Motor neuron (in vitro differentiated cells): ENCODE data around the gene ARSG. TPM values are rescaled to one million over a fixed set of nuclear protein-coding genes. Genes with fewer than 3 reads are reported as not detected.
A peak's percentile ranks its signal among the peaks of the same experiment; 100 is the strongest.

Experiments
- ATAC-seq, 8 experiments: fragments of 200-7000 bp; cut with Tn5 transposase; replicated peaks in 6 of 8; 2 replicates each; pipeline ENCODE4 v1.8.0; 2021; ENCODE audit warnings: mild to moderate bottlenecking in 8 of 8, moderate library complexity in 8 of 8
- H3K27ac ChIP-seq, 2 donors: fragments of 250-450 bp; sonication (Bioruptor Pico); 2 replicates each; pipeline ENCODE4 v1.9.0; 2021; ENCODE audit warnings: antibody characterized with exemption in 2 of 2, mild to moderate bottlenecking in 2 of 2, moderate library complexity in 1 of 2
- H3K4me1 ChIP-seq, 2 donors: fragments of 250-450 bp; sonication (Bioruptor Pico); replicated peaks in 1 of 2; 2 replicates each; pipeline ENCODE4 v1.6.1; 2021; ENCODE audit warnings: antibody characterized with exemption in 2 of 2, mild to moderate bottlenecking in 2 of 2, moderate library complexity in 1 of 2
- H3K4me3 ChIP-seq, 5 donors: fragments of 250-450 bp; sonication (Bioruptor Pico); 2 replicates each; pipeline ENCODE4 v1.9.0; 2021; ENCODE audit warnings: antibody characterized with exemption in 5 of 5, mild to moderate bottlenecking in 5 of 5, moderate library complexity in 4 of 5
- WGBS, 10 experiments: fragments of 450-650 bp; shearing (Covaris generic); methylation state at CpG; one replicate each; pipeline ENCODE4 v1.0.0; 2022; 5-methylcytosine and 5-hydroxymethylcytosine counted together
- in situ Hi-C, 9 experiments: fragments of 400-800 bp; cut with MboI; loops; one replicate each; pipeline ENCODE4 v1.15.0; 2021; ENCODE audit warnings: low sequenced_read_pairs in 9 of 9, low pct_unique_long_range_greater_than_20kb in 2 of 9; ENCODE audit not compliant: unreplicated experiment in 9 of 9
- total RNA-seq, 8 experiments: library from RNA; unstranded; fragments of 300-600 nt; gene quantifications; 2 replicates each; pipeline versions ENCODE4 v1.2.3 to v1.2.4, GENCODE V29; 2022

ARSG gene
- total RNA-seq, 8 experiments from 2014 or later = 6.9 to 36.5 (median 12.6) TPM

DNA sequence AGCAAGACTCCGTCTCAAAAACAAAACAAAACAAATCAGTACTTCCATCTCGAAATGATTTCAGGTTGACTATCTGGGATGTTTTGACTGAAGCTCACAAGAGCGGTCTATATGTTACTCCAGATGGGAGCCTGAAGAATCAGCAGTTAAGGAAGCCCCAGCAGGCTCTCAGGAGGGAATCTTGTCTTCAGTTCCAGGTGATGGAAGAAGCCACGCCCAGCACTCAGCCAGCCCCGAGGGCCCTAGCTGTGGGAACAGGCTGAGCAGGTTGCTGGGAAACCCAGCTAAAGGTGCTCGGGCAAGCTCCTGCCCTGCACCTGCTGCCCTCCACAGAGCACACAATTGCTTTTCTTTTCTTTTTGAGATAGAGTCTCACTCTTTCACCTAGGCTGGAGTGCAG, 133.6 kb downstream of the ARSG start:
- ATAC-seq = no peak
- no peak overlapping the region for H3K4me3 ChIP-seq
- no peaks in the 10 kb centered on the region for H3K4me1 ChIP-seq
- in situ Hi-C loops = loop anchor here in 4 of 9 experiments (25.0 kb wide), 2 partner anchors 138 to 163 kb away; partner anchors contain the start of genes ARSG (in 1 of the 4) and SLC16A6 (in 1 of the 4)
- H3K27ac ChIP-seq = no peak overlapping the region
- WGBS, 10 experiments = 40 to 100% (median 92%) methylated on average over 1 to 4 of the region's 6 CpGs; no CpG with 5 or more reads in 4 of the 10 experiments

DNA sequence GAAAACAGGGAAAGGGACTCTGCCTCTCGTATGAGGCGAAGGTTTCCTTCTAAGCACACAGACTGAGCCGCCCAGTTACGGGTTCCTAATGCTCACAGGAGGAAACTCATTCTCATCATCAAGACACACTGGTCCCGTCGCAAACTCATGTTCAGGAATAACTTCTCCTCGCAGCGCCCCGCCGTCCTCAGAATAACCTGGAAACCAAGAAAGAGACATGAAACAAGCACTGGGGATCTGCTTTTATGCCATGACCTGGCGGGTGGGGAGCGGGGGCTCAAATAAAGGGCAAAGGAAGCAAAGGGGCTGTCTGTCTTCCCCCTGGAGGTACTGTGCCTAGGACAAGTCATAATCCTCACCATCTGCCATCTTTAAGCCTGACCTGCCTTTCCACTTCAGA, 134.7 kb downstream of the ARSG start:
- 83 to 100% (median 89%) methylated on average over 4 to 9 of the region's 12 CpGs; no CpG with 5 or more reads in 1 of the 10 experiments for WGBS, 10 experiments
- no peak for ATAC-seq
- no peaks in the 10 kb centered on the region for H3K4me1 ChIP-seq
- no peak overlapping the region for H3K27ac ChIP-seq
- no peak overlapping the region for H3K4me3 ChIP-seq
- in situ Hi-C loops = loop anchor here in 4 of 9 experiments (25.0 kb wide), 2 partner anchors 139 to 164 kb away; partner anchors contain the start of genes ARSG (in 1 of the 4) and SLC16A6 (in 1 of the 4)

DNA sequence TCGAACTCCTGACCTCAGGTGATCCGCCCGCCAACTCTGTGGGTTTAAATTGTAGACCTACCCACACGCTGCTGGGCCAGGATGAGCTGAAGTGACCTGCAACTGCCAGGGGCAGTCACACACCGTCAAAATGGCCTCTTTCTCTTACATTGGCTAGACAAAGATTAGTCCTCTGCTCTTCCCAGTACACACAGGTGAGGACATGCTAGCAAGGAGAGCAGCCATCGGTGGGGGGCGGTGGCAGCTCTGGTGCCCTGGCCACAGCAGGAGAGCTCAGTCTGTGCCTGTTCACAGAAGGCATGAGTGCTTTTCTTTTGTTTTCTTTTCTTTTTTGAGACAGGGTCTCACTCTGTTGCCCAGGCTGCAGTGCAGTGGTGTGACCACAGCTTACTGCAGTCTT, 136.3 kb downstream of the ARSG start:
- no peak overlapping the region for H3K4me3 ChIP-seq
- no peaks in the 10 kb centered on the region for H3K4me1 ChIP-seq
- in situ Hi-C loops = loop anchor here in 4 of 9 experiments (25.0 kb wide), 2 partner anchors 140 to 165 kb away; partner anchors contain the start of genes ARSG (in 1 of the 4) and SLC16A6 (in 1 of the 4)
- no peak overlapping the region for H3K27ac ChIP-seq
- no peak for ATAC-seq
- 88 to 100% (median 100%) methylated on average over 1 to 2 of the region's 7 CpGs; no CpG with 5 or more reads in 5 of the 10 experiments for WGBS, 10 experiments

DNA sequence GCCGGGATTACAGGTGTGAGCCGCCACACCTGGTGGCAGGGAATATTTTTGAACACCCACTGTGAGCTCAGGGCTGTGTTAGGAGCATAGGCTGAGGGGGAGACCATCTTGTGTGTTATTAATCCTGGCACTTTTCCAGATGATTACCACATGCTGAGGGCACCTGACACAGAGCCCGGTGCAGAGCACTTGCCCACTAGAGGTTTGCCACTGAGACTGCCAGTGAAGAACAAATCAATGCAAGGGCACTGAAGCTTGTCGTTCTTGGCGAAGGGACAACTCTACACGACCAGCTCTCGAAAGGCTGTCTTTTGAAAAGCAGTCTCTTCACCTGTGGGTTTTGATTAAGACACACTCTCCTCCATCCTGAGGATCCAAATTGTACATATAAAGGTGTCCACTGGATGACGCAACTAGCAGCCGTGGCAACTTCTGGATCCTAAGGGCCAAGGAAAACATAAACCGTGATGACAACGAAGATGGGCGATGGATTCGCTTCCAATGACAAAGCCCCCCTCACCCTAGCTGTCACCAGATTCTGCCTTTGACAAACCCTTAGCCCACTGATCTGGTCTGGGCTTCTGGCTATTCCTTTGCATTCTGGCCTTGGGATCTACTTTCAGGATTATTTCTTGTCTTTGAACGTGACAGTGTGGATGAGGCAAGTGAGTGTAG, 137.3 kb downstream of the ARSG start:
- Histone ChIP-seq H3K4me3 (no peak overlapping the region), H3K4me1 (no peaks in the 10 kb centered on the region), H3K27ac (no peak overlapping the region)
- no peak for ATAC-seq
- in situ Hi-C loops = loop anchor here in 4 of 9 experiments (25.0 kb wide), 2 partner anchors 141 to 166 kb away; partner anchors contain the start of genes ARSG (in 1 of the 4) and SLC16A6 (in 1 of the 4)
- 80 to 100% (median 93%) methylated on average over 1 to 11 of the region's 14 CpGs; no CpG with 5 or more reads in 1 of the 10 experiments for WGBS, 10 experiments

DNA sequence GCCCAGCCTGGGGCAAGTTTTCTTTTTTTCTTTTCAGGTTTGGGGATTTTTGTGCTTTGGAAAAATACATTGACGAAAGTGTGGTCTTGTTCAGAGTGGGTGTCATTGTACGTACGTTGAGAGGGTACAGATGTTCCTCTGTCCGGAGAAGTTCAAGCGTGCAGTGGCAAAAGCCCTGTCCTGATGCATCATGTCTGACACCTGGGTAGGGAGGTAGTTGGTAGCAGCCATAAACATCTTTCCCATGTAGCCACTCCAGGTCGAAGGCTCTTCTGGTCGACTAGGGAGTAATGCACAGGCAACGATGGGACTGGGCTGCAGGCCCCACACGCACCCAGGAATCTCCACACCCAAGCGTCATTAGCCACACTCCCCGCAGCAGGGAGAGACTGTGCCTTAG, 138.6 kb downstream of the ARSG start:
- 92 to 97% (median 94%) methylated on average over 3 to 7 of the region's 11 CpGs; no CpG with 5 or more reads in 3 of the 10 experiments for WGBS, 10 experiments
- Histone ChIP-seq H3K27ac (no peak overlapping the region), H3K4me1 (no peaks in the 10 kb centered on the region), H3K4me3 (no peak overlapping the region)
- in situ Hi-C loops = loop anchor here in 5 of 9 experiments (10.0 to 25.0 kb wide), 3 partner anchors 143 to 168 kb away; partner anchors contain the start of genes ARSG (in 1 of the 5) and SLC16A6 (in 1 of the 5)
- ATAC-seq = no peak

DNA sequence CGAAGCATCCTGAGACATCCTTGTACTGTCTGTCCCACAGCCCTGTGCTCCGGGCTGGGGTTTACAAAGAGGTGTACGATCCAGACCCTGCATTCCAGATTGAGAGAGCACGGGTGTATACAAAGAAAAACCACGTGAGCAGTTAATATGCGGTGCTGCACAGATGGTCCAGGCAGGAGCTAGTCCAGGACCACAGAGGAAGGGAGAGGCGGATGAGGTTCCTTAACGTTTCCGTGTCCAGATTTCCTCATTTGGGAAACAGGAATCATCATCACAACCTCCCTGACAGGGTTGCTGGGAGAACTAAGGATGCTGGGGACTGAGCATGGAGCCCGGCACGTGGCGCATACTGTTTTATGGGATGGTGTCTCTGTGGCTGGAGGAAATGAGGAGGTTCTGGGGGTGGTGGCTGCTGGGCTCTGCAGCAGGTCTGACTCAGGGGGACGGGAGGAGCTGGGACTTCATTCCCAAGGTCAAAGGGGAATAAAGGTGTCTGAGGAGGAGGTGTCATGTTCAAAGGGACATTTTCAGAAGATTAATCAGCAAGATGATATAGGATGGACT, 139.8 kb downstream of the ARSG start:
- ATAC-seq = no peak
- in situ Hi-C loops = loop anchor here in 5 of 9 experiments (10.0 to 25.0 kb wide), 3 partner anchors 144 to 169 kb away; partner anchors contain the start of genes ARSG (in 1 of the 5) and SLC16A6 (in 1 of the 5)
- Histone ChIP-seq H3K4me3 (no peak overlapping the region), H3K4me1 (no peaks in the 10 kb centered on the region), H3K27ac (no peak overlapping the region)
- 40 to 100% (median 76%) methylated on average over 1 to 8 of the region's 13 CpGs; no CpG with 5 or more reads in 6 of the 10 experiments for WGBS, 10 experiments

DNA sequence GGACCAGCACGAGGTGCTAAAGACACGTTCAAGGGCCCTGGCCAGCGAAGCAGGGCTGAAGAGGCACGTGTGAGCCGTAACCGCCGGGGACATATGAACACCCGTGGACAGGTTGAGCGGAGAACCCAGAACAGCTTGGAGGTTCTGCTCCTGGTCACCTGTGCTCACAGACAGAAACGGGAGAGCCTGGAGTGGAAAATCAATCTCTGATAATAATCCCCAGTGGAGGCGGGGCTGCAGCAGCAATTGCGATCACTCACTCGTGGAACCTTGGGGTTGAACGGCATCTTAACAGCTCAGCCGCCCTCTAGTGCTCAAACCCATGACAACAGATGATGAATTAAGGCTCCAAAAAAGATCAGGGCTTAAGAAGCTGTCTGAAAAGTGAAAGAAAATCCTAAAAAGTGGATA, 140.4 kb downstream of the ARSG start:
- WGBS, 10 experiments = 25 to 100% (median 53%) methylated on average over 1 to 7 of the region's 15 CpGs; no CpG with 5 or more reads in 2 of the 10 experiments
- Histone ChIP-seq H3K27ac (no peak overlapping the region), H3K4me1 (no peaks in the 10 kb centered on the region), H3K4me3 (no peak overlapping the region)
- ATAC-seq = peak in 3 of 8 experiments; percentile 19 to 46 (median 27)
- in situ Hi-C loops = loop anchor here in 5 of 9 experiments (10.0 to 25.0 kb wide), 3 partner anchors 144 to 169 kb away; partner anchors contain the start of genes ARSG (in 1 of the 5) and SLC16A6 (in 1 of the 5)

DNA sequence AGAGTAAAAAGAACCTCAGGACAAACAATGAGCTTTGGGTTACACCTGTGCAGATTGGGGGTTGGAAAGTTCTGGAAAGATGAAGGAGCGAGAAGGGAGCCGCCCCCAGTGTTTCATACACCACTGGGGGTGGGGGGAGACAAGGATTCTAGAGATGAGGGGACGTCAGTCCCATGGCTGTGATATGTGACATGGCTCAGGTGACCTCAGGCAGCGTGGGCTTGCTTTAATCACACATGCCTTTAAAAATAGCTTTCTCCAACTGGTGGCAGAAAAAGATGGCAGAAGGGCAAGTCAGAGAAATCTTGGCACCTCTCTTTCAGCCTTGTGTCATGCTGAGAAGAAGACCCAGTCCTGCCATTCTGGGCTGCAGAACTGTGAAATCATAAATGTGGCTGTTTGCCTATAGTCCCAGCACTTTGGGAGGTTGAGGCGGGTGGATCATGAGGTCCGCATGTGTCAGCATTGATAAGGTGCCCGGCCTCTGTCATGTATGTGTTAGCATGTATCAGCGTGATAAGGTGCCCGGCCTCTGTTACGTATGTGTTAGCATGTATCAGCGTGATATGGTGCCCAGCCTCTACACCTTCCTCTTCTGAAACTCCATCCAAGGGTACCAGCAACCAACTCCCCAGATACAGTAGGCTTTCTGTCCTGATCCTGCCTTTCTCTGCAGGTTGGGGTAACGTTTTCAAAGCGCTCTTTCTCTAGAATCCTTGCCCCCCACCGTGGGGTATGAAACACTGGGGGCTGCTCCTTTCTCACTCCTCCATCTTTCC, 141.0 kb downstream of the ARSG start:
- no peak overlapping the region for H3K4me3 ChIP-seq
- in situ Hi-C loops = loop anchor here in 5 of 9 experiments (10.0 to 25.0 kb wide), 3 partner anchors 145 to 170 kb away; partner anchors contain the start of genes ARSG (in 1 of the 5) and SLC16A6 (in 1 of the 5)
- no peaks in the 10 kb centered on the region for H3K4me1 ChIP-seq
- 67 to 100% (median 83%) methylated on average over 2 to 7 of the region's 14 CpGs; no CpG with 5 or more reads in 1 of the 10 experiments for WGBS, 10 experiments
- ATAC-seq = no peak
- no peak overlapping the region for H3K27ac ChIP-seq

DNA sequence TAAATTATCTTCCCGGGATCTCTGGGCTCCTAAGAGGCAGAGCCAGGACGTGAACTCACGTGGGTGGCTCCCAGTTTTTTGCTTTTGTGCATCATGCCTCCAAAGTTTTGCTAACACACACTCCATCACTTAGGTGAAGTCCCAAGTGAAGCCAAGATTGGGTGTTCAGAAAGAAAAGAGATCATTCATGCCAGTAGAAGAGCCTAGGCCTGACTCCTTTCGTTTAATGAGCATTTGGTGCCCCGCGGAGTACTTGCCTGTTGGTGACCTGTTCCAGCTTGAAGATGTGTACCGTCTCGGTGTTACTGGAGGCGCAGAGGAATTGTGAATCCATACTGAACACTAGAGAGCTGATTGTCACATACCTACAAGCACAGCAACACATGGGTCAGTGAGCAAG, 141.9 kb downstream of the ARSG start:
- Histone ChIP-seq H3K4me1 (no peaks in the 10 kb centered on the region), H3K27ac (no peak overlapping the region), H3K4me3 (no peak overlapping the region)
- ATAC-seq = no peak
- 88 to 100% (median 96%) methylated on average over 1 to 9 of the region's 9 CpGs; no CpG with 5 or more reads in 3 of the 10 experiments for WGBS, 10 experiments
- in situ Hi-C loops = loop anchor here in 5 of 9 experiments (10.0 to 25.0 kb wide), 3 partner anchors 146 to 171 kb away; partner anchors contain the start of genes ARSG (in 1 of the 5) and SLC16A6 (in 1 of the 5)

DNA sequence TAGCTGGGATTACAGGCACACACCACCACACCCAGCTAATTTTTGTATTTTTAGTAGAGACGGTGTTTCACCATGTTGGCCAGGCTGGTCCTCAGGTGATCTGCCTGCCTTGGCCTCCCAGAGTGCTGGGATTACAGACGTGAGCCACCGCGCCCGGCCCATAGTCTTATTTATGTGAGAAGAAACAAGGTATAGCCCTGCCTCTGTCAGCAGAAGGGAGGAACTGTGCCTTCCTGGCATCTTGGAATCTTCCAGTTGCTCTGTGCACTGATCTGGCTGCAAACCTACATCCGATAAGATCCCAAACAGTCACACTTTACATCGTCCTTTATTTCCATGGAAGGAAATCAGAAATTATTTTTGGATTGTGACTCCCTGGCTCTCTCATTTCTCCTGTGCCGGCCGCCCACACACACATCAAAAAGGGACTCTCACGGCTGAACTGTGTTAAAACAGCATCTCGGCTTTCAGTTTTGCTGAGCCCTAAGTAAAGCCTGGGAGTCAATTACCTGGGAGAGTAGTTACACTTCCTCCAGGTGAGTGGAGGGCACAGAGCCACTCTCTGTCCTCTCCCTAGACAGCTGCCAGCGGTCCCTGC, 142.7 kb downstream of the ARSG start:
- in situ Hi-C loops = loop anchor here in 5 of 9 experiments (10.0 to 25.0 kb wide), 3 partner anchors 147 to 172 kb away; partner anchors contain the start of genes ARSG (in 1 of the 5) and SLC16A6 (in 1 of the 5)
- no peak overlapping the region for H3K4me3 ChIP-seq
- no peak for ATAC-seq
- no peaks in the 10 kb centered on the region for H3K4me1 ChIP-seq
- no peak overlapping the region for H3K27ac ChIP-seq
- 67 to 100% (median 83%) methylated on average over 1 to 6 of the region's 12 CpGs; no CpG with 5 or more reads in 2 of the 10 experiments for WGBS, 10 experiments

DNA sequence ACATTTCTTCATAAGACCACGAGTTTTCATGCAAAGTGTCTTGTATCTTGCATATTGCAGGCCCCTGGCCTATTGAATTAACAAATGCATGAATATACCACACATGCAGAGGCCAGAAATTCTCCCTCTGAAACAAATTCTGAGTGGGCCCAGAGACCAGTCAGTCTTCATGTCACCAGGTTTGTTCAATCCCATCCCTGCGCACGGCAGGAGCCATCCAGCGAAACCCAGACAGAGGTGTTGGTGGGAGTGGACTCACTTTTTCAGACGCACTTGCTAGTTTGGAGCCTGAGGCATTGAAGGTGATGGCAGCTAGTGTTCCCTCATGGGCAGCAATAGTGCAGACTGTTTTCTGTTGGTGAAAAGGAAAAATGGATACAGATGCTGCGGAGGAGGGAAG, 144.1 kb downstream of the ARSG start:
- Histone ChIP-seq H3K4me1 (no peaks in the 10 kb centered on the region), H3K4me3 (no peak overlapping the region), H3K27ac (no peak overlapping the region)
- WGBS, 10 experiments = 0 to 93% (median 75%) methylated on average over 1 to 6 of the region's 6 CpGs; no CpG with 5 or more reads in 3 of the 10 experiments
- in situ Hi-C loops = loop anchor here in 5 of 9 experiments (10.0 to 25.0 kb wide), 3 partner anchors 148 to 173 kb away; partner anchors contain the start of genes ARSG (in 1 of the 5) and SLC16A6 (in 1 of the 5)
- ATAC-seq = peak in 3 of 8 experiments; percentile 6 to 67 (median 8)
